Fibroblast of mammary gland (primary cell): ENCODE measurements around the gene KHNYN.

ENCODE experiments used
- DNase-seq: peaks from one replicate; pipeline ENCODE4 v3.0.0-alpha.2; 2010; ENCODE audit warnings: low read depth
- H3K4me3 ChIP-seq: 2 replicates; pipeline ENCODE4 v1.5.1; 2011; ENCODE audit warnings: low read depth, mild to moderate bottlenecking, low read length, moderate library complexity; ENCODE audit not compliant: control insufficient read depth
- TF ChIP-seq, protein P1 (sequence below): conservative IDR thresholded peaks from 2 replicates; pipeline ENCODE4 v1.5.1; 2011; ENCODE audit warnings: low read depth, low read length, inconsistent platforms; ENCODE audit not compliant: control insufficient read depth, insufficient read depth

The KHNYN gene

DNA sequence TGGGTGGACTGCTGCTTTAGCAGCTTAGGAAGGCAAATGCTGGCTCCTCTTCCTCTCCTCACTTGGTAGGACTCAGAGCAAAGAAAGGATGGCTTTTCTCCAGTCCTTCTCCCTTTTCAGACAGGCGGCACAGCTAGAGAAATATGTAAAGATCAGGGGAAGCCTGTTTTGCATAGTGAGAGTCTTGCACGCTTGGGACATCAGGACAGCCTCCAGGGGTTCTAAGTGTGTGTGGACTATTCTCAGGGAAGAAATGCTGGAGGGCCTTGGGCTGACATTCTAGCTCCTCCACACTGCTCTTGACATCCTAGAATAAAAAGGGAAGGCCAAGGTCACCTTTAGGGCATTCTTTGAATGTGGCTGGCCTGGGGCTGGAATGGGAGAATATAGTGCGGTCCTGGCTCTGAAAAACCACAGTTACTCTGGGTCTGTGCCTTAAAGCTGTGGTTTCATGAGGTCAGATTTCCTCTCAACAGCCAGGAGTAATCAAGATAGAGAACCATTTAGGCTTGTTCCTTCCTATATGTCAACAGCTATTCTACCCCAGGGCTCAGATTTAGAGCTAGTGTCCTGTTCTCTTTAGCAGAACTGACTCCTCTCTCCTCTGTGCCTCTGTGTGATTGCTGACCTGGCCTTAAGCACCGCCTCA is 54.0 kb downstream of the KHNYN start:
- H3K4me3 ChIP-seq: no peak overlapping the region
- TF ChIP-seq, protein P1, sequence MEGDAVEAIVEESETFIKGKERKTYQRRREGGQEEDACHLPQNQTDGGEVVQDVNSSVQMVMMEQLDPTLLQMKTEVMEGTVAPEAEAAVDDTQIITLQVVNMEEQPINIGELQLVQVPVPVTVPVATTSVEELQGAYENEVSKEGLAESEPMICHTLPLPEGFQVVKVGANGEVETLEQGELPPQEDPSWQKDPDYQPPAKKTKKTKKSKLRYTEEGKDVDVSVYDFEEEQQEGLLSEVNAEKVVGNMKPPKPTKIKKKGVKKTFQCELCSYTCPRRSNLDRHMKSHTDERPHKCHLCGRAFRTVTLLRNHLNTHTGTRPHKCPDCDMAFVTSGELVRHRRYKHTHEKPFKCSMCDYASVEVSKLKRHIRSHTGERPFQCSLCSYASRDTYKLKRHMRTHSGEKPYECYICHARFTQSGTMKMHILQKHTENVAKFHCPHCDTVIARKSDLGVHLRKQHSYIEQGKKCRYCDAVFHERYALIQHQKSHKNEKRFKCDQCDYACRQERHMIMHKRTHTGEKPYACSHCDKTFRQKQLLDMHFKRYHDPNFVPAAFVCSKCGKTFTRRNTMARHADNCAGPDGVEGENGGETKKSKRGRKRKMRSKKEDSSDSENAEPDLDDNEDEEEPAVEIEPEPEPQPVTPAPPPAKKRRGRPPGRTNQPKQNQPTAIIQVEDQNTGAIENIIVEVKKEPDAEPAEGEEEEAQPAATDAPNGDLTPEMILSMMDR: no peak
- peak; percentile 20 for DNase-seq
